Temporal lobe (tissue), 2 donors: Measurements from ENCODE around the gene PDIA6. TPM values are rescaled to one million over a fixed set of nuclear protein-coding genes. Genes with fewer than 3 reads are reported as not detected.

ENCODE experiments used
- small RNA-seq: library from RNA; depleted of rRNA; stranded (forward); fragments of <200 nt; gene quantifications from one replicate; pipeline ENCODE3, GENCODE V24; 2014; ENCODE audit warnings: low replicate concordance
- total RNA-seq: library from RNA; depleted of rRNA; stranded (reverse); fragments of >200 nt; gene quantifications from one replicate; pipeline ENCODE4 v1.2.3, GENCODE V29; 2014

The PDIA6 gene
- total RNA-seq, 1 donor from 2014 or later, result 79.4 TPM

Small RNA genes within 50 kb of the gene (small RNA-seq; reads per million reads assigned to genes)
- gene RNU7-138P, result not detected
- gene RNU7-176P, result not detected

Other genes with a start within 250 kb of the PDIA6 start
- gene NOL10, start 122.8 kb downstream of the PDIA6 start, total RNA-seq, result 27.8 TPM
- 0.25 TPM for gene ATP6V1C2, start 91.2 kb downstream of the PDIA6 start, total RNA-seq
- 17.2 TPM for gene KCNF1, start 99.1 kb upstream of the PDIA6 start, total RNA-seq